Esophagus muscularis mucosa (tissue), 3 donors: Measurements from ENCODE around the gene DND1.

Source experiments
- POLR2A ChIP-seq: fragments of 450-650 bp; IDR thresholded peaks from one replicate; pipeline ENCODE4 v1.6.1; 2017; ENCODE audit warnings: antibody characterized with exemption, moderate library complexity, mild to moderate bottlenecking, low read depth
- POLR2AphosphoS5 ChIP-seq, 2 donors: sonication (generic); formaldehyde crosslinking; IDR thresholded peaks; one replicate each; pipeline ENCODE4 v1.6.1; 2017; ENCODE audit warnings: antibody characterized with exemption in 2 of 2
- TF ChIP-seq, protein P1 (sequence below), 3 experiments: fragments of 200-600 bp in 2 of 3; fragments of 450-650 bp in 1 of 3; sonication (generic) in 2 of 3; IDR thresholded peaks; one replicate each; pipeline ENCODE4 v1.5.1; 2017 to 2019; ENCODE audit warnings: antibody characterized with exemption in 3 of 3, mild to moderate bottlenecking in 2 of 3, moderate library complexity in 1 of 3

DNA sequence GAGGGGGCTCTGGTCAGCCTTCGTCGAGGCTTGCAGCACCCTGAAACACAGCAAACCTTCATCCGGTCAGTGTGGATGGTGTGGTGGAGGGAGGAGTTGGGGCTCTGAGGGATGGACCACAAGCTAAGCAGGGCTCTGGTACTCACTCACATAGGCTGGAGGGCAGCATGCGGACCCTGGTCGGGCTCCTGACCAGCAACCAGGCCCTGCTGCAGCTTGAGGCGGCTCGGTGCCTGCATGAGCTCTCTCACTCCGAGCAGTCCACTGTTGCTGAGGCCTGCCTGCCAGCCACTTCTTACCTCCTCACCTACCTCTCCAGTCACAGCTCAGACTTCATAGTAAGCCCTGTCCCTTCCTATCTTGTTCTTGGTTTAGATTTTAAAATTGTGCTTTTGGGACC is 31.7 kb downstream of the DND1 start:
- no peak for TF ChIP-seq POLR2AphosphoS5 (IDR thresholded peaks at IDR 0.05)
- TF ChIP-seq, protein P1, sequence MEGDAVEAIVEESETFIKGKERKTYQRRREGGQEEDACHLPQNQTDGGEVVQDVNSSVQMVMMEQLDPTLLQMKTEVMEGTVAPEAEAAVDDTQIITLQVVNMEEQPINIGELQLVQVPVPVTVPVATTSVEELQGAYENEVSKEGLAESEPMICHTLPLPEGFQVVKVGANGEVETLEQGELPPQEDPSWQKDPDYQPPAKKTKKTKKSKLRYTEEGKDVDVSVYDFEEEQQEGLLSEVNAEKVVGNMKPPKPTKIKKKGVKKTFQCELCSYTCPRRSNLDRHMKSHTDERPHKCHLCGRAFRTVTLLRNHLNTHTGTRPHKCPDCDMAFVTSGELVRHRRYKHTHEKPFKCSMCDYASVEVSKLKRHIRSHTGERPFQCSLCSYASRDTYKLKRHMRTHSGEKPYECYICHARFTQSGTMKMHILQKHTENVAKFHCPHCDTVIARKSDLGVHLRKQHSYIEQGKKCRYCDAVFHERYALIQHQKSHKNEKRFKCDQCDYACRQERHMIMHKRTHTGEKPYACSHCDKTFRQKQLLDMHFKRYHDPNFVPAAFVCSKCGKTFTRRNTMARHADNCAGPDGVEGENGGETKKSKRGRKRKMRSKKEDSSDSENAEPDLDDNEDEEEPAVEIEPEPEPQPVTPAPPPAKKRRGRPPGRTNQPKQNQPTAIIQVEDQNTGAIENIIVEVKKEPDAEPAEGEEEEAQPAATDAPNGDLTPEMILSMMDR (IDR thresholded peaks at IDR 0.05): no peak
- TF ChIP-seq POLR2A: no peak
